ENCODE measurements around the gene TNC. TPM values are rescaled to one million over a fixed set of nuclear protein-coding genes. Genes with fewer than 3 reads are reported as not detected.

The TNC gene
- 100 to 1,000 TPM in 1 of 2 donors, 10 to 100 TPM in 1; 67.5 to 172 TPM for total RNA-seq
- polyA plus RNA-seq (2013, experiment 1 of 2): 40.7 TPM
- polyA plus RNA-seq (2013, experiment 2 of 2): 57.7 TPM
- long read RNA-seq, experiment 1, full-length matches to known transcripts: 1 of 35 reads
- long read RNA-seq, experiment 1, partial matches to known transcripts: 19 of 35 reads
- long read RNA-seq, experiment 1, other reads (novel, unspliced or antisense): 15 of 35 reads
- long read RNA-seq, experiment 2, full-length matches to known transcripts: 7 of 63 reads
- long read RNA-seq, experiment 2, partial matches to known transcripts: 34 of 63 reads
- long read RNA-seq, experiment 2, other reads (novel, unspliced or antisense): 22 of 63 reads
- long read RNA-seq, experiment 3, full-length matches to known transcripts: 23 of 213 reads
- long read RNA-seq, experiment 3, partial matches to known transcripts: 77 of 213 reads
- long read RNA-seq, experiment 3, other reads (novel, unspliced or antisense): 113 of 213 reads
- long read RNA-seq, experiment 4: 0 reads

- peak within 1 kb of the TSS; percentile 56 for H3K9ac ChIP-seq (ENCODE audit: extremely low read depth, low read length, poor library complexity, severe bottlenecking)
- H3K4me1 ChIP-seq (ENCODE audit: control insufficient read depth, insufficient read depth, low read length): peaks cover 9% of the 10 kb centered on the region
- H3K27me3 Mint-ChIP-seq (ENCODE audit: insufficient read depth): peaks cover 3% of the 10 kb centered on the region
- no peaks in the 10 kb centered on the region for H3K27me3 ChIP-seq (ENCODE audit: control insufficient read depth, insufficient read depth, low read length, poor library complexity, severe bottlenecking)
- peaks cover 8% of the 10 kb centered on the region for H3K36me3 ChIP-seq (ENCODE audit: control insufficient read depth, insufficient read depth, low read length)
- H3K9me3 ChIP-seq (ENCODE audit: control insufficient read depth, low read length): no peaks in the 10 kb centered on the region
- peak within 1 kb of the TSS; percentile 69 for H3K4me3 Mint-ChIP-seq
- peak within 1 kb of the TSS; percentile 91 for H3K27ac Mint-ChIP-seq
- no peaks in the 10 kb centered on the region for H3K9me3 Mint-ChIP-seq
- DNase-seq: peak; percentile 95
- WGBS, 2 experiments (ENCODE audit: insufficient coverage in 1 of 2, insufficient read length in 1 of 2): 0% methylated on average over 16 to 37 of the region's 37 CpGs
- peaks cover 63% of the 10 kb centered on the region for H3K4me1 Mint-ChIP-seq
- peak within 1 kb of the TSS; percentile 84 for H3K4me3 ChIP-seq (ENCODE audit: low read length)
- TF ChIP-seq CTCF (conservative IDR thresholded peaks at IDR 0.05): no peak
- peak within 1 kb of the TSS; percentile 52 for H3K27ac ChIP-seq (ENCODE audit: low read depth, low read length)
- peaks cover 9% of the 10 kb centered on the region for H3K36me3 Mint-ChIP-seq (ENCODE audit: low read depth)
Measured at GRCh38 chr9:115117999-115118878, at the start of gene TNC. Gene TNC, minus strand, starts transcription at chr9:115118157. Its CDS starts 27,139 bp downstream, at chr9:115091018.

- no peak overlapping the region for H3K9ac ChIP-seq (ENCODE audit: extremely low read depth, low read length, poor library complexity, severe bottlenecking)
- H3K9me3 ChIP-seq (ENCODE audit: control insufficient read depth, low read length): peaks cover 6% of the 10 kb centered on the region
- 68 to 90% methylated on average over 2 to 3 of the region's 3 CpGs for WGBS, 2 experiments (ENCODE audit: insufficient coverage in 1 of 2, insufficient read length in 1 of 2)
- H3K27me3 ChIP-seq (ENCODE audit: control insufficient read depth, insufficient read depth, low read length, poor library complexity, severe bottlenecking): no peaks in the 10 kb centered on the region
- Mint-ChIP-seq H3K36me3 (ENCODE audit: low read depth) (no peaks in the 10 kb centered on the region), H3K27ac (no peak overlapping the region), H3K4me1 (peaks cover 12% of the 10 kb centered on the region), H3K9me3 (no peaks in the 10 kb centered on the region), H3K27me3 (ENCODE audit: insufficient read depth) (no peaks in the 10 kb centered on the region), H3K4me3 (no peak overlapping the region)
- H3K36me3 ChIP-seq (ENCODE audit: control insufficient read depth, insufficient read depth, low read length): no peaks in the 10 kb centered on the region
- TF ChIP-seq CTCF (conservative IDR thresholded peaks at IDR 0.05): no peak
- H3K4me3 ChIP-seq (ENCODE audit: low read length): no peak overlapping the region
- no peak overlapping the region for H3K27ac ChIP-seq (ENCODE audit: low read depth, low read length)
- H3K4me1 ChIP-seq (ENCODE audit: control insufficient read depth, insufficient read depth, low read length): no peaks in the 10 kb centered on the region
- no peak for DNase-seq
Measured at GRCh38 chr9:115167175-115167574, 49.2 kb upstream of the TNC start.

GRCh38 chr9:115165233-115165632, 47.3 kb upstream of the TNC start:
- no peak for DNase-seq
- Histone ChIP-seq H3K9ac (ENCODE audit: extremely low read depth, low read length, poor library complexity, severe bottlenecking) (no peak overlapping the region), H3K4me1 (ENCODE audit: control insufficient read depth, insufficient read depth, low read length) (no peaks in the 10 kb centered on the region), H3K36me3 (ENCODE audit: control insufficient read depth, insufficient read depth, low read length) (no peaks in the 10 kb centered on the region), H3K27me3 (ENCODE audit: control insufficient read depth, insufficient read depth, low read length, poor library complexity, severe bottlenecking) (no peaks in the 10 kb centered on the region), H3K9me3 (ENCODE audit: control insufficient read depth, low read length) (peaks cover 6% of the 10 kb centered on the region), H3K4me3 (ENCODE audit: low read length) (no peak overlapping the region), H3K27ac (ENCODE audit: low read depth, low read length) (no peak overlapping the region)
- Mint-ChIP-seq H3K36me3 (ENCODE audit: low read depth) (no peaks in the 10 kb centered on the region), H3K27ac (no peak overlapping the region), H3K4me3 (no peak overlapping the region), H3K9me3 (peaks cover 3% of the 10 kb centered on the region), H3K27me3 (ENCODE audit: insufficient read depth) (no peaks in the 10 kb centered on the region), H3K4me1 (peaks cover 2% of the 10 kb centered on the region)
- no peak for TF ChIP-seq CTCF (conservative IDR thresholded peaks at IDR 0.05)
